Endometrial microvascular endothelial cells (primary cell): ENCODE results near the gene CD163. TPM values are rescaled to one million over a fixed set of nuclear protein-coding genes. Genes with fewer than 3 reads are reported as not detected.
"Not testable (repeated sequence)": the region's sequence is repeated elsewhere in the genome, so short reads cannot be mapped to it uniquely, and the experiment has no call there.

Experiments
- in situ Hi-C: cut with HindIII; loops from 2 replicates; pipeline ENCODE4 v1.10.0; 2017; ENCODE audit warnings: low sequenced_read_pairs, low pct_unique_long_range_greater_than_20kb; ENCODE audit errors: inconsistent ontology term
- total RNA-seq: library from RNA; depleted of rRNA; stranded (reverse); fragments of >200 nt; gene quantifications from one replicate; pipeline ENCODE4 v1.2.3, GENCODE V29; 2015; ENCODE audit errors: inconsistent ontology term

The CD163 gene
- total RNA-seq = not detected

DNA sequence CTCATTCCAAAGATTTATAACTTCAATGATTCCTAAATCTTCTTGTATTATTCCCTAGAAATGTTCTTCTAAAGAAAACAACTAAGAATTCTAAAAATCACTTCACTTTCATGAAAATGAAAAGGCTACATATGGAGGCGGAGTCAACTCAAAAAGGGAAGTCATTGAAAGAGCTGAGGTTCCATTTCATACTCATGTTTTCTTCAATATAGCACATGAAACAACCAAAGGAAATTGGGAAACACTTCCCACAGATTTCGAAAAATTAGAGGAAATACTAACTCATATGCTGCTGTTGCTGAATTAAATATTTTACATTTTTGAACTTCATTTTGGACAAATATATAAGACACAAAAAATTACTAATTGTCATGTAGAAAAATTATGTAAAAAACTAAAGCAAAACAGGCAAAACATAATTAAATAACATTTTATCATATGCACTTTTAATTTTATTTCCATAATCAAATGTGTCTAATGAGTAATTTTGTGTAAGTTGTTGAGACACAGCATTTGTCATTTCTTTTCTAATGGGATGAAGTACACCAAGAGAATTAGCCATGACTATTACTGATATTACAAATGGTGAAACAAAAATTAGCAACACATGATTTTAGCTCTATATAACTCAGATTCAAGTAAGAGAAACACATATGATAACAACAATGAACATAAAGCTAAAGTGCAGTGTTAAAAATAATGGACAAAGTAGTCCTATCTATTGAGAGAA lies at the start of gene CD163:
Gene CD163 (minus strand): TSS at position 92 of the 730 bp plus-strand sequence. CDS start 87 bp downstream, at position 5.
- in situ Hi-C loops = no loop called here

DNA sequence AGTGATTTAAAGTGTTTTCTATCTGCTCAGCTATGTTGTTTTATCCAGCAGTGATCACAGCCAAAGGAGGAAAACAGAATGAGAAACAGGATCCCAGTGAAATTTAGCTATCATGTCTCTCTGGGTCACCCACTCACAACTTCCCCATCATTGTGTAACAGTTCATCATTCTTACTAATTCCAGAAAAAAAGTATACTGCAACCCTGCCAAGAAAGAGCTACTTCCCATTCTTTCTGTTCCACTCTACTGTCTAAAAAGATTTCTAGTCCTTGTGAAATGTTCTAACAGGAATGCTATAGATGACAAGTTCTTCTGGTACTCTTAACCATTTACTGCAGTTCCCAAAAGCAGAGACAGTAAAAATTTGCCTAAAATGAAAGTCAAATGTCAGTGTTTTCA lies 39.2 kb upstream of the CD163 start:
- in situ Hi-C loops = no loop called here

DNA sequence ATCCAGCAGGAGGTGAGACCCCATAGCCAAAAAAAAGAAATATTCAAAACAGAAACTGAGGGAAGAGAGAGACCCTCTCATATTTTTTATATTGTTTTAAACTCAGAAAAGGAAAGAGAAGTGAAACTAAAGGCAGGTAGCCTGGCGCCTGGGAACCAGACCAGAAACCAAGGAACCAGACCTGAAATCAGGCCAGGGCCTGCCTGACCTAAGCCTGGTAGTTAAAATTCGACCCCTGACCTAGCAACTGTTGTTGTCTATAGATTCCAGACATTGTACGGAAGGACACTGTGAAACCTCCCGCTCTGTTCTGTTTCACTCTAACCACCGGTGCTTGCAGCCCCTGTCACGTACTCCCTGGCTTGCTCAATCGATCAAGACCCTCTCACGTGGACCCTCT lies 38.5 kb upstream of the CD163 start:
- in situ Hi-C loops = no loop called here

DNA sequence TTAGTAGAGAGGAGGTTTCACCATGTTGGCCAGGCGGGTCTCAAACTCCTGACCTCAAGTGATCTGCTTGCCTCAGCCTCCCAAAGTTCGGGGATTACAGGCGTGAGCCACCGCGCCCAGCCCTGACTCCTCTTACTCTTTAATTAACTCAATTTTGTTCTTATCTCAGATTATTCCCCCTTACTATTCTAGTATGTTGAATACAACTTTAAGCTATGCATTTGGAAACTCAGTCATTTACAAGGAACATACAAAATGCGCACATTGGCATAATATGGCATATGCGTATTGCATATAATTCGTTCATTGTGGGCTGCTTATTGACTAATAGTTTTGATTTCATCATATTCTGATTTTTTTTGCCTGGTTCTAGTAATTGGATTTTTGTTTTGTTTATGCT lies 10.8 kb upstream of the CD163 start:
- in situ Hi-C loops = no loop called here

DNA sequence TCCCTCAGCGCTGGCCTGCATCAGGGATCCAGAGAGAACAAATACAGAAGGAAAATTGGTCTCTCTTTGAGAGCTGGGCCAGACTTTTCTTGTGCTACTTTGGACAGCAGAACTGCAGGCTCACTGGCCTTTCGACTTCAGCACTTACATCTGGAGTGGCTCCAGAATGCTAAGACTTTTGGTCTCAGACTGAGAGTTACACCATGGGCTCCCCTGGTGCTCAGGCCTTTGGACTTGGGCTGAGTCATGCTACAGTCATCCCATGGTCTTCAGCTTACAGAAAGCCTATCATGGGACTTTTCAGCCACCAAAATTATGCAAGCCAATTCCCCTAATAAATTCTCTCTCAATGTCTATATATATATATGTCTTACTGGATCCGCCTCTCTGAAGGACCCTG lies 9.0 kb upstream of the CD163 start:
- in situ Hi-C loops = no loop called here

DNA sequence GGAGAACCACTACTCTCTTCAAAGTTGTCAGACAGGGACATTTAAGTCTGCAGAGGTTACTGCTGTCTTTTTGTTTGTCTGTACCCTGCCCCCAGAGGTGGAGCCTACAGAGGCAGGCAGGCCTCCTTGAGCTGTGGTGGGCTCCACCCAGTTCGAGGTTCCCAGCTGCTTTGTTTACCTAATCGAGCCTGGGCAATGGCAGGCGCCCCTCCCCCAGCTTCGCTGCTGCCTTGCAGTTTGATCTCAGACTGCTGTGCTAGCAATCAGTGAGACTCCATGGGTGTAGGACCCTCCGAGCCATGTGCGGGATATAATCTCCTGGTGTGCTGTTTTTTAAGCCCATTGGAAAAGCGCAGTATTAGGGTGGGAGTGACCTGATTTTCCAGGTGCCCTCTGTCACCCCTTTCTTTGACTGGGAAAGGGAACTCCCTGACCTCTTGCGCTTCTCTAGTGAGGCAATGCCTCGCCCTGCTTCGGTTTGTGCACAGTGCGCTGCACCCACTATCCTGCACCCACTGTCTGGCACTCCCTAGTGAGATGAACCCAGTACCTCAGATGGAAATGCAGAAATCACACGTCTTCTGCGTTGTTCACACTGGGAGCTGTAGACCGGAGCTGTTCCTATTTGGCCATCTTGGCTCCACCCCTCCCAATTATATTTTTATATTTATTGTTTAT lies 6.4 kb upstream of the CD163 start:
- in situ Hi-C loops = not testable (repeated sequence)

DNA sequence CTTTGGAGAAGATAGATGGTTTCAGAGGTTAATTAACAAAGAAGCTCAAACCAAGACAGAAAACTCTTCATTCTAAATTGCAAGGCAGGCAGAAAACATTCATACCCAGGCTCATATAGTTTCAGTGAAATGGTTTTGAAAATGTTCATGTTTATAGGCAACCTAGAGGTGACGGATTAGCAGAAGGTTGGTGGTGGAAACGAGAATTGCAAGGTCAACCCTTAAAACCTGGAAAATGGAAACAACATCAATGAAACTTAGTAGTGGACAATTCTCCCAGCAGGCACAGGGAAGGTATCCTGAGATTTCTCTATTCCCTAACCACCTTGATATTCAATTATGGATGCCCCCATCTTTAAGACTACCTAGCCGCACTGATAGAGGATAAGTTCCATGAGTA lies 965 bp downstream of the CD163 start:
- in situ Hi-C loops = no loop called here

DNA sequence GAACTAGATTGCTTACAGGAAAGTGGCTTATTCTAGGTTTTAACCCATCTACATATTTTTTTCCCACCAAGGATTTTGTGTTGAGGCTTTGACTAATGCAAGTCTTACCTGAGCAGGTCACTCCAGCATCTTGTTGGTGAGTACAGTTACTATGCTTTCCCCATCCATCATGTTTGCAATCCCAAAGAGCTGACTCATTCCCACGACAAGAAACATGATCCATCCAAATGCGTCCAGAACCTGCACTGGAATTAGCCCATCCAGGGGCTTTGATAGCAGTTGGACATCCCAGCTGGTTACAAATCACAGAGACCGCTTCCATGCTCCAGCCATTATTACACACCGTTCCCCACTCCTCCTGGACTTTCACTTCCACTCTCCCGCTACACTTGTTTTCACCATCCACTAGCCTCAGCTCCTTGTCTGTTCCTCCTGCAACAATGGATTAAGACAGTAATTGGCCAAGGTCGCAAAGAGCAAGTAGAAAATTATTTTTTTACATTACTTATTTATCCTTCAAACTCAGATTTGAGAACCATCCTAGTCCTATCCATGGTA lies 2.5 kb downstream of the CD163 start:
- in situ Hi-C loops = no loop called here

DNA sequence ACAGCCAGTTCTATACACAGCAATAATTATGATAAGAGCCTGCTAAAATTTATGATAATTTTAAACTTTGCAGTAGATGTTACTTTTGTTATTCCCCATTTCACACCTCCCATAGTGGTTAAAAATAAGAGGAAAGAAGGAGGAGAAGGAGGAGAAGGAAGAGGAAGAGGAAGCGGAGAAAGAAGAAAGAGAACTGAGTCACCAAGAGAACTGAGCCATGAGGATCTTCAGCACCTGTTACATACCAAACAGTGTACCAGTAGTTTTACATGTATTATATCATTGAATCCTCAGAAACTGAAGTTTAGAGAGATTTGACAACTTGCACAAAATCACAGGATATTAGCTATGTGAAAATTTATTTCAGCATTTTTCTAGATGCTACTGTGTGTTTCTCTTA lies 3.9 kb downstream of the CD163 start:
- in situ Hi-C loops = no loop called here

DNA sequence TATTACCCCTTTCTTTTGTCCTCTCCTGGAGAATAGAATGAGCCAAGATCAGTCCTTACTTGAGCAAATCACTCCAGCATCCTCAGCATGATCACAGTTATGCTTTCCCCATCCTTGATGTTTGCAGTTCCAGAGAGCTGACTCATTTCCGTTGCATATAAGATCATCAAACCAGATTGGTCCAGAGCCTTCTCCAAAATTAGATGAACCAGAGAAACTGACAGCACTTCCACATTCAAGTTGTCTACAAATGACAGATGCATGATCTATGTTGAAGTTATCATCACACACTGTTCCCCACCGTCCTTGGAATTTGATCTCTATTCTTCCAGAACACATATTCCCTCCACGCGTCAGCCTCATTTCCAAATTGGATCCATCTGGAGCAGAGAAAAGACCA lies 4.8 kb downstream of the CD163 start:
- in situ Hi-C loops = no loop called here

DNA sequence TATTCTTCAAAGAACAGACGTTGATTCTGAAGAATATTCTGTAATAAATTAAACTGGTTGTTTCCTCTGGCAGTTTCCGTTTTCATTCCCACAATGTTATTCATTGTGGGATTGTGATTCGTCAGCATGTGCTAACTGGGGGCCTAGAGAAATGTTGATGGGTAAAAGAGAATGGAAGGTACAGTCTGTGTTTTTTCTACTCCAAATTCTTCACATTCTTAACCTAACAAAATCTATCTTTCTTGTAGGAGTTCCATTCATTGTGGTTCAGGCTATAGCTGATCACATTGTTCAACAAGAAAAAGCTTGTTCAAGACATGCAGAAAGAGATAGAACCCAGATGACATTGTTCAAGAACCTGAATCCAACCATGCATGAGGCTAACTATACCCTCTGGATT lies 5.9 kb downstream of the CD163 start:
- in situ Hi-C loops = no loop called here

DNA sequence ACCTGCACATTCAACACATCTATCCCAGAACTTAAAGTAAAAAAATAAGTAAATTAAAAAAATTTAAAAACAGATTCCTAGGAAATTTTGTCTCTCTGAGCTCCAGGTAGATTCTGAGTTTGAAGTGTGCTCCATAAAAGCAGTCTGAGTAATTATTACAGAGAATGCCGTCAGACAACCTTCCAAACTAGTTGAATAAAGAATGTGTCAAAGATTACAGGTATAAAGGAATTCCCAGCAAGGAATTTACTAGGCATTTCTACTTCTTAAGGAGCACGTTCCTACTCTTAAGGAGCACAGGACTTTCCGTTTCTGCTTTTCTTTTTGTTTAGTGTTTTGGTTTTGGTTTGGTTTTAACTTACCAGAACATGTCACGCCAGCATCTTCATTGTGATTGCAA lies 7.1 kb downstream of the CD163 start:
- in situ Hi-C loops = no loop called here

DNA sequence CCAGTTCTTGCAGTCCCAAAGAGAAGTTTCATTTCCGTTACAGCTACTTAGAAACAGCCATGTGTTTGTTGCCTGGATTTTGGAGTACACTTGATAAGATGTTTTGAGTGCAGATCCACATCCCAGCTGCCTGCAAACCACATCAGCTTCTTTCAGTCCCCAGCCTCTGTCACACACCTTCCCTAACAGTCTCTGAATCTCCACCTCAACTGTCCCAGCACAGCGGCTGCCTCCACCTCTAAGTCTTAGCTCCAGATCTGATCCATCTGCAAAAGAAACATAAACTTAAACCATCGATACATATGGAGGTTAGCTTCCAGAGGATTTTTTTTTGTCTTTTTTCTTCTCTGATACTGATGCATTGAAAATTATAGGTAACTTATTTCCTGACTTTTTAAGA lies 8.4 kb downstream of the CD163 start:
- in situ Hi-C loops = no loop called here

DNA sequence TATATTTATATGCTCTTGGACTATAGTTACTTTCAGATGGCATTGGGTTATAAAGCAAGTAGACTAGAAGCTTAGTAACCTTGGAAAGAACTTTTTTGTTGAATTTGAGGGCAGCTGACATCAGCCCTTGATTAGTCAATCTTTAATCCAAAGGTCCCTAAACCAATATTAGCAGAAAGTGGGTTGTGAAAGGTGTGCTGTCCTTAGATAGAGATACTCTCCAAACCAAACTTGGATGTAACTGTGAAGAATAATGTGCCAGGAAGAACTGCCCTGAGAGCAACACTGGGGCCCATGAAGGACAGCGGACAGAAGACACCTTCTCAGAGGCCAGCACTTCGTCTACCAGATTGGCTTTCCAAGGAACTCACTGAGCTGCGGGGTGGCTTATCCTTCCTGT lies 10.6 kb downstream of the CD163 start:
- in situ Hi-C loops = no loop called here

DNA sequence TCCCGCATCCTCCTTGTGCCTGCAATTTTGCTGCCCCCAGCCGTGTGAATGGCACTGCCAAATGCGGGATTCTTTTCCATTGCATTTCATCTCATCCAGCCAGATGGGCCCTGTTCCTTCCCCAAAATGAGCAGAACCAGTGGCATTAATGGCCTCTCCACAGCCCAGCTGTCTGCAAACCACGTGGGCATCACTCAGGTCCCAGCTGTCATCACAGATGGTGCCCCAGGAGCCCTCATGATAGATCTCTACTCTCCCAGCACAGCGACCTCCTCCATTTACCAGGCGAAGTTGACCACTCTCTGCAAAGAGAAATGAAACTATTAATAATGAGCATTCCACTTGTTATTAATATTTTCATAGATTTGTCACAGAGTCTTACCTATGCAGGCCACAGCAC lies 17.1 kb downstream of the CD163 start:
- in situ Hi-C loops = no loop called here

DNA sequence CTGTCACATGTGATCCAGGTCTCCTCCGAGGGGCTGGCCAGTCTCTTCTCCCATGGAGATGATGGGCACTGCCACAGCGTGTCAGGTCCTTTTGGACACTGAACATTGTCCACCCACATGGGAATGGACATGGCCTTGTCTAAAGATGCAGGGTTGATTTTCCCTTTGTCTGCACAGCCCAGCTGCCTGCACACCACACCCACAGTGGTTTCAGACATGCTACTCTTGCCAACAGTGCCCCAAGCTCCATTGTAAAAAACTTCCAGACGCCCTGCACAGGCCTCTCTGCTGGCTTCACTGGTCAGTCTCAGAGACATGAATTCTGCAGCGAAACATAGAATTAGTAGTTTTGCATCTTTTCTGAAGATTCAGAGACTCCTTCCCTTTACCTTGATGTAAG lies 18.5 kb downstream of the CD163 start:
- in situ Hi-C loops = no loop called here

DNA sequence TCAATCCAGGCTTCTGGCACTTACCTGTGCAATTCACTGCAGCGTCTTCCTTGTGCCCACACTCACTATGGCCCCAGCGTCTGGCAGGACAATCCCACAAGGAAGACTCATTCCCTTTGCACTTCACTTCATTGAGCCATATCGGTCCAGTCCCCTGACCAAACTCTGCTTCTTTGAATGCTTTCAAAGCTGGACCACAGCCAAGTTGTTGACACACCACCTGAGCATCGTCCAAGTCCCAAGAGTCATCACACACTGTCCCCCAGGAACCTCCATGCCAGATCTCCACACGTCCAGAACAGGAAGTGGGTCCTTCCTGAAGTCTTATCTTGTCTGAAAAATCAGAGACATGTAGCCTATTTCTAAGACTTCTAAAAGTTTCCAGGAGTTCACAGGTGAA lies 20.2 kb downstream of the CD163 start:
- in situ Hi-C loops = no loop called here

DNA sequence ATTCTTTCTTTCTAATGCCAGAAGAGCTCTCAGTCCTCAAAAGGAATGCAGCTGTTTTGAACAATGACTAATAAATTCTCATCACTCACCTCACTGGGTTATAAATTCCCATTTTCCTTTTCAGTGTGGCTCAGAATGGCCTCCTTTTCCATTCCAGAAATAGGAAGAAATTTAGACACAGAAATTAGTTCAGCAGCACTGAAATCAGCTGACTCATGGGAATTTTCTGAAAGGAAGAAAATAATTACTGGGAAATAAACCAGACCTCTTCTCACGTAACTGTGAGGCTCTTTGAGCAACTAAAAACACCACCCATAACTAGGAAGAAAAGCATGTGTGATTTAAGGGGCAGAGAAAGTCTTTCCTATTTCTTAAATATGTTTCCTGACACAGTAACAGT lies 23.8 kb downstream of the CD163 start:
- in situ Hi-C loops = no loop called here

DNA sequence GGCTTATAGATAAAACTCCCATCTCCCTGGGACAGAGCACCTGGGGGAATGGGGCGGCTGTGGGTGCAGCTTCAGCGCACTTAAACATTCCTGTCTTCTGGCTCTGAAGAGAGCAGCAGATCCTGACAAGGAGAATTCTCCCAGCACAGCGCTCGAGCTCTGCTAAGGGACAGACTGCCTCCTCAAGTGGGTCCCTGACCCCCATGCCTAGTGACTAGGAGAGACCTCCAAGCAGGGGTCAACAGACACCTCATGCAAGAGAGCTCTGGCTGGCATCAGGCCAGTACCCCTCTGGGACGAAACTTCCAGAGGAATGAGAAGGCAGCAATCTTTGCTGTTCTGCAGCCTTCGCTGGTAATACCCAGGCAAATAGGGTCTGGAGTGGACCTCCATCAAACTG lies 31.5 kb downstream of the CD163 start:
- in situ Hi-C loops = no loop called here
